Right atrium auricular region (tissue), 2 donors: ENCODE data around the gene PTPRD. TPM values are rescaled to one million over a fixed set of nuclear protein-coding genes. Genes with fewer than 3 reads are reported as not detected.

ENCODE experiments used
- DNase-seq: peaks from one replicate; pipeline ENCODE4 v3.0.0-alpha.2; 2019; ENCODE audit warnings: low spot score
- H3K27ac ChIP-seq, 2 donors: fragments of 200-600 bp; sonication (generic); 1 replicate in 1 of 2; 2 replicates in 1 of 2; pipeline ENCODE4 v1.5.1; 2016 to 2019
- H3K27me3 ChIP-seq, 2 donors: fragments of 200-600 bp; sonication (generic); one replicate each; pipeline versions ENCODE4 v1.5.1 to v1.6.0; 2017 to 2019
- H3K36me3 ChIP-seq: fragments of 200-600 bp; sonication (generic); one replicate; pipeline ENCODE4 v1.5.1; 2016
- H3K4me1 ChIP-seq, 2 donors: fragments of 200-600 bp; sonication (generic); one replicate each; pipeline versions ENCODE4 v1.5.1 to v1.6.0; 2017 to 2019
- H3K4me3 ChIP-seq, 2 donors: fragments of 200-600 bp; sonication (generic); 1 replicate in 1 of 2; 2 replicates in 1 of 2; pipeline ENCODE4 v1.5.1; 2017 to 2019; ENCODE audit warnings: mild to moderate bottlenecking in 1 of 2, moderate library complexity in 1 of 2
- H3K9me3 ChIP-seq, 2 donors: fragments of 200-600 bp; sonication (generic); one replicate each; pipeline ENCODE4 v1.5.1; 2019
- CTCF ChIP-seq, 2 donors: fragments of 200-600 bp; sonication (generic); IDR thresholded peaks; one replicate each; pipeline ENCODE4 v1.5.1; 2019; ENCODE audit warnings: antibody characterized with exemption in 2 of 2
- total RNA-seq, 2 donors: library from RNA; depleted of rRNA; stranded (reverse); fragments of >200 nt; gene quantifications; one replicate each; pipeline ENCODE4 v1.1.0, GENCODE V29; 2016

The PTPRD gene
- total RNA-seq, 2 donors from 2014 or later: 5.5 to 6.6 TPM

DNA sequence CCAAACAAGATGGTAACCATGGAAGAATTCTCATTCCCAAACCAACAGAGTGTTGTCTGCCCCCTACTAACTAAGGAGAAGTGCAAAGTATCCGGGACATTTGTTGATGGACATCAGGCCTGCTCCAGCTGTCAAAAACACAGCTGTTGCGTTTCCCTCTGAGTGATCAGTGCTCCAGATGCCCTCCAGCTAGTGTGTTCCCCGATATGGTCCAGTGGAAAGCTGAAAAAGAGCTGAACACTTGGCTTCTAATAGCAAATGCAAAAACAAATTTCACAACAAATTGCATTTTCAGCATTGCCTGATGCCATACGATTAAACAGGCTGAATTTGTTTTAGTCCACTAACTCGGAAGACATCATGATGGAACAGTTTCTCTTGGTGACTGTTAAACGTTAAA is 1398.7 kb downstream of the PTPRD start:
- H3K27ac ChIP-seq: no peak overlapping the region
- H3K9me3 ChIP-seq: no peaks in the 10 kb centered on the region
- H3K4me3 ChIP-seq: no peak overlapping the region
- H3K36me3 ChIP-seq: no peaks in the 10 kb centered on the region
- DNase-seq: no peak
- no peaks in the 10 kb centered on the region for H3K4me1 ChIP-seq
- no peaks in the 10 kb centered on the region for H3K27me3 ChIP-seq
- no peak for TF ChIP-seq CTCF (IDR thresholded peaks at IDR 0.05)

GRCh38 chr9:9212963-9213362 is 1399.8 kb downstream of the PTPRD start:
- Histone ChIP-seq H3K4me3 (no peak overlapping the region), H3K9me3 (no peaks in the 10 kb centered on the region), H3K27me3 (no peaks in the 10 kb centered on the region), H3K27ac (no peak overlapping the region), H3K36me3 (no peaks in the 10 kb centered on the region), H3K4me1 (no peaks in the 10 kb centered on the region)
- DNase-seq: no peak
- no peak for TF ChIP-seq CTCF (IDR thresholded peaks at IDR 0.05)

DNA sequence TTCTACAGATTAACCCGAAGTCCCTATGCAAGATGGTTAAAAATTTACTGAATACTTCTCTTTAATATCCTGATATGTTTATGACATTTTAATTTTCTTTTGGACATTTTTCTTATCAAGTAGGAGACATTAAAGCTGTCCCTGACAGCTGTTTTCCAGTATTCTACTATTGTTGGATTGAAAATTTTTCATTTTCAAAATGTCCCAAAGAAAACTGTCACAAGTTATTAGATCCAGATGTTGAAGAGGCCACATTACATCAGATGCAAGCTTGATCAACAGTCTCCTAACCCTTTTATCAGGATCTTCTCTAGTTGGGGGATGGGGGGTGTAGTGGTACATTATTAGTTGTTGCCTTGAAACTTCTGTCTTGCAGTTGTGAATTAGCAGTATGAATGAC is 1410.5 kb downstream of the PTPRD start:
- Histone ChIP-seq H3K36me3 (no peaks in the 10 kb centered on the region), H3K4me3 (no peak overlapping the region), H3K27ac (no peak overlapping the region), H3K4me1 (no peaks in the 10 kb centered on the region), H3K27me3 (no peaks in the 10 kb centered on the region), H3K9me3 (no peaks in the 10 kb centered on the region)
- DNase-seq: no peak
- TF ChIP-seq CTCF (IDR thresholded peaks at IDR 0.05): no peak

DNA sequence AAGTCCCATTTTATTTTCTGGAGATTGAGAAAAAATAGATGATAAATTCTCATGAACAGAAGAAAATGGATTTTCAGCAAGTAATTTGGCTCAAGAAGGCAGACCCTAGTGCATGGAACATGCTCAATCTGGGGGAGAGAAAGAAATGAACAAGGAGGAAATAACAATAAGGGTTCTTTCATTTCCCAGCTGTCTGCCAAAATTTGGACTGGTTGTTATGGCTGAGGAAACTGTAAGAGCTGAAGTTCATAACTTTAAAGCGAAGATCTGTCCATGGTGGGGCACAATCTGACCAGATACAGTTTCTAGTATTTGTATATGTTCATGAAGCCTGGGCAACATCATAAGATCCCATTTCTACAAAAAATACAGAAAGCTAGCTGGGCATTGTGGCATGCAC is 1426.7 kb downstream of the PTPRD start:
- no peak for DNase-seq
- Histone ChIP-seq H3K36me3 (no peaks in the 10 kb centered on the region), H3K27me3 (no peaks in the 10 kb centered on the region), H3K4me3 (no peak overlapping the region), H3K4me1 (no peaks in the 10 kb centered on the region), H3K9me3 (no peaks in the 10 kb centered on the region), H3K27ac (no peak overlapping the region)
- TF ChIP-seq CTCF (IDR thresholded peaks at IDR 0.05): no peak

DNA sequence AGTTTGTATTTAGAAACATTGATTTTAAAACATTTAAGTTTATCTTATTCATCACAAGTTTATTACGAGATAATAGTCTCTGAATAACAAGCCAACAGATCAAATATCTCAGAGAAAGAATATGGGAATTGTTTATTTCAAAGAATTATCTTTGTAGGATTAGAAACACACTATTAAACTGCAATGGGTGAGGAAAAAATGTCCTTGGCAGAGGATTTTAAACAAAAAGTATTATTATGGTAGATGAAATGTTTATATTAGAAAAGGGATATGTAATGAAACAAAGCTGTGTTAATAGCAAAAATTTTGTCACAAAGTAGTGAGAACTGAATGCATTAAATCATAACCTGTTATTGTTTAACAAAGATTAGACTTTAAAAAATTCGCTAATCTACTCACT is 1430.4 kb downstream of the PTPRD start:
- Histone ChIP-seq H3K4me3 (no peak overlapping the region), H3K36me3 (no peaks in the 10 kb centered on the region), H3K4me1 (no peaks in the 10 kb centered on the region), H3K27ac (no peak overlapping the region), H3K9me3 (no peaks in the 10 kb centered on the region), H3K27me3 (no peaks in the 10 kb centered on the region)
- no peak for TF ChIP-seq CTCF (IDR thresholded peaks at IDR 0.05)
- no peak for DNase-seq

DNA sequence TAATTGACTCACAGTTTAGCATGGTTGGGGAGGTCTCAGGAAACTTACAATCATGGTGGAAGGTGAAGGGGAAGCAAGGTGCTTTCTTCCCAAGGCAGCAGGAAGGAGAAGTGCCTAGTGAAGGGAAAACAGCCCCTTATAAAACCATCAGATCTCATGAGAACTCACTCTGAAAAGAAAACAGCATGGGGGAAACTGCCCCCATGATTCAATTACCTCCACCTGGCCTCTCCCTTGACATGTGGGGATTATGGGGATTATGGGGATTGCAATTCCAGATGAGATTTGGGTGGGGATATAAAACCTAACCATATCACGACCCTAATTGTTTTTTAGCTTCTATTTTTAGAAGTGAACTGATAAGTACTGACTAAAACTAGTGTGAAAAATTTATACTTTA is 1435.7 kb downstream of the PTPRD start:
- H3K4me3 ChIP-seq: no peak overlapping the region

More for the DNA sequence above, 1435.7 kb downstream of the PTPRD start:
- no peak for TF ChIP-seq CTCF (IDR thresholded peaks at IDR 0.05)
- no peak for DNase-seq
- Histone ChIP-seq H3K36me3 (no peaks in the 10 kb centered on the region), H3K9me3 (no peaks in the 10 kb centered on the region), H3K4me1 (no peaks in the 10 kb centered on the region), H3K27me3 (no peaks in the 10 kb centered on the region), H3K27ac (no peak overlapping the region)
